GM23338 (cell line): ENCODE results near the gene FAM209A.

Experiments used
- CREB1 ChIP-seq: fragments of 250-450 bp; sonication (Bioruptor Pico); IDR thresholded peaks from 2 replicates; pipeline ENCODE4 v1.5.0; 2020; ENCODE audit warnings: low read depth, mild to moderate bottlenecking, moderate library complexity
- EZH2 ChIP-seq: fragments of 200-600 bp; sonication (generic); IDR thresholded peaks from one replicate; pipeline ENCODE4 v1.8.0; 2017; ENCODE audit warnings: antibody characterized with exemption, mild to moderate bottlenecking, low read depth; ENCODE audit not compliant: unreplicated experiment
- EZH2phosphoT487 ChIP-seq: fragments of 200-600 bp; sonication (generic); IDR thresholded peaks from one replicate; pipeline ENCODE4 v1.8.1; 2018; ENCODE audit warnings: antibody characterized with exemption; ENCODE audit not compliant: unreplicated experiment
- POLR2AphosphoS5 ChIP-seq: IDR thresholded peaks from 2 replicates; pipeline ENCODE4 v1.6.1; 2016; ENCODE audit warnings: antibody characterized with exemption, low read depth
- ZNF114 ChIP-seq: fragments of 250-450 bp; sonication (Bioruptor Pico); IDR thresholded peaks from 2 replicates; pipeline ENCODE4 v1.5.0; 2020; ENCODE audit warnings: mild to moderate bottlenecking, moderate library complexity
- TF ChIP-seq, protein P1 (sequence below), 2 experiments: fragments of 200-600 bp in 1 of 2; sonication (generic) in 1 of 2; conservative IDR thresholded peaks; 2 replicates each; pipeline versions ENCODE4 v1.5.1 to v1.6.1; 2016 to 2017; ENCODE audit warnings: antibody characterized with exemption in 2 of 2, low read depth in 2 of 2, mild to moderate bottlenecking in 2 of 2, moderate library complexity in 1 of 2
- TF ChIP-seq, protein P2 (sequence below): IDR thresholded peaks from one replicate; pipeline ENCODE4 v1.6.1; 2018; ENCODE audit warnings: antibody characterized with exemption; ENCODE audit not compliant: unreplicated experiment

DNA sequence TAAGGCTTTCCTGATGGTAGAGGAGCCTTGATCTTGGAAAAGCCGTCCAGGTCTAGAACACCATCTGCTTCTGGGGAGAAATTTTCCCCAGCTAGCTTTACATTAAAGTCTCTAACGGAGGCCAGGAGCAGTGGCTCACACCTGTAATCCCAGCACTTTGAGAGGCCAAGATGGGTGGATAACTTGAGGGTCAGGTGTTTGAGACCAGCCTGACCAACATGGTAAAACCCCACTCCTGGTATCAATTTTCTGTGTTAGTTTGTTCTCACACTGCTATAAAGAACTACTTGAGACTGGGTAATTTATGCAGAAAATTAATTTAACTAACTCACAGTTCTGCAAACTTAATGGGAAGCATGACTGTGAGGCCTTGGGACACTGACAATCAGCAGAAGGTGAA, 46.3 kb downstream of the FAM209A start:
- no peak for TF ChIP-seq EZH2phosphoT487
- no peak for TF ChIP-seq POLR2AphosphoS5
- TF ChIP-seq, protein P1, sequence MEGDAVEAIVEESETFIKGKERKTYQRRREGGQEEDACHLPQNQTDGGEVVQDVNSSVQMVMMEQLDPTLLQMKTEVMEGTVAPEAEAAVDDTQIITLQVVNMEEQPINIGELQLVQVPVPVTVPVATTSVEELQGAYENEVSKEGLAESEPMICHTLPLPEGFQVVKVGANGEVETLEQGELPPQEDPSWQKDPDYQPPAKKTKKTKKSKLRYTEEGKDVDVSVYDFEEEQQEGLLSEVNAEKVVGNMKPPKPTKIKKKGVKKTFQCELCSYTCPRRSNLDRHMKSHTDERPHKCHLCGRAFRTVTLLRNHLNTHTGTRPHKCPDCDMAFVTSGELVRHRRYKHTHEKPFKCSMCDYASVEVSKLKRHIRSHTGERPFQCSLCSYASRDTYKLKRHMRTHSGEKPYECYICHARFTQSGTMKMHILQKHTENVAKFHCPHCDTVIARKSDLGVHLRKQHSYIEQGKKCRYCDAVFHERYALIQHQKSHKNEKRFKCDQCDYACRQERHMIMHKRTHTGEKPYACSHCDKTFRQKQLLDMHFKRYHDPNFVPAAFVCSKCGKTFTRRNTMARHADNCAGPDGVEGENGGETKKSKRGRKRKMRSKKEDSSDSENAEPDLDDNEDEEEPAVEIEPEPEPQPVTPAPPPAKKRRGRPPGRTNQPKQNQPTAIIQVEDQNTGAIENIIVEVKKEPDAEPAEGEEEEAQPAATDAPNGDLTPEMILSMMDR (conservative IDR thresholded peaks at IDR 0.05; ENCODE audit: low read depth in 2 of 2), result no peak
- TF ChIP-seq EZH2, result no peak
- TF ChIP-seq, protein P2, sequence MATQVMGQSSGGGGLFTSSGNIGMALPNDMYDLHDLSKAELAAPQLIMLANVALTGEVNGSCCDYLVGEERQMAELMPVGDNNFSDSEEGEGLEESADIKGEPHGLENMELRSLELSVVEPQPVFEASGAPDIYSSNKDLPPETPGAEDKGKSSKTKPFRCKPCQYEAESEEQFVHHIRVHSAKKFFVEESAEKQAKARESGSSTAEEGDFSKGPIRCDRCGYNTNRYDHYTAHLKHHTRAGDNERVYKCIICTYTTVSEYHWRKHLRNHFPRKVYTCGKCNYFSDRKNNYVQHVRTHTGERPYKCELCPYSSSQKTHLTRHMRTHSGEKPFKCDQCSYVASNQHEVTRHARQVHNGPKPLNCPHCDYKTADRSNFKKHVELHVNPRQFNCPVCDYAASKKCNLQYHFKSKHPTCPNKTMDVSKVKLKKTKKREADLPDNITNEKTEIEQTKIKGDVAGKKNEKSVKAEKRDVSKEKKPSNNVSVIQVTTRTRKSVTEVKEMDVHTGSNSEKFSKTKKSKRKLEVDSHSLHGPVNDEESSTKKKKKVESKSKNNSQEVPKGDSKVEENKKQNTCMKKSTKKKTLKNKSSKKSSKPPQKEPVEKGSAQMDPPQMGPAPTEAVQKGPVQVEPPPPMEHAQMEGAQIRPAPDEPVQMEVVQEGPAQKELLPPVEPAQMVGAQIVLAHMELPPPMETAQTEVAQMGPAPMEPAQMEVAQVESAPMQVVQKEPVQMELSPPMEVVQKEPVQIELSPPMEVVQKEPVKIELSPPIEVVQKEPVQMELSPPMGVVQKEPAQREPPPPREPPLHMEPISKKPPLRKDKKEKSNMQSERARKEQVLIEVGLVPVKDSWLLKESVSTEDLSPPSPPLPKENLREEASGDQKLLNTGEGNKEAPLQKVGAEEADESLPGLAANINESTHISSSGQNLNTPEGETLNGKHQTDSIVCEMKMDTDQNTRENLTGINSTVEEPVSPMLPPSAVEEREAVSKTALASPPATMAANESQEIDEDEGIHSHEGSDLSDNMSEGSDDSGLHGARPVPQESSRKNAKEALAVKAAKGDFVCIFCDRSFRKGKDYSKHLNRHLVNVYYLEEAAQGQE, result no peak
- TF ChIP-seq ZNF114 (CRISPR knock-in tag), result no peak
- no peak for TF ChIP-seq CREB1 (CRISPR knock-in tag)
